ENCODE data around the gene TBC1D10A.

Gene TBC1D10A

GRCh38 chr22:30368420-30368819 lies 41.7 kb upstream of the TBC1D10A start:
- Histone ChIP-seq H3K4me1 (ENCODE audit: control insufficient read depth, insufficient read depth, low read length) (no peaks in the 10 kb centered on the region), H3K36me3 (ENCODE audit: control insufficient read depth in 2 of 2, insufficient read depth in 1 of 2, low read length in 2 of 2) (peaks cover 0 to 8% of the 10 kb centered on the region in 2 experiments; a peak in 2 of 3 replicates), H3K27ac (ENCODE audit: extremely low read depth, low read depth, low read length) (no peak overlapping the region), H3K9me3 (ENCODE audit: control insufficient read depth, insufficient read depth, low read depth, low read length) (no peaks in the 10 kb centered on the region), H3K4me3 (ENCODE audit: low read depth, low read length) (no peak overlapping the region)
- no peak for TF ChIP-seq ZNF449 (tag by site-specific recombination; IDR thresholded peaks at IDR 0.05)
- no peak for TF ChIP-seq ZNF248 (tag by site-specific recombination; IDR thresholded peaks at IDR 0.05)
- TF ChIP-seq ZNF621 (tag by site-specific recombination; IDR thresholded peaks at IDR 0.05) = no peak
- no peak for TF ChIP-seq ZNF660 (tag by site-specific recombination; IDR thresholded peaks at IDR 0.05)
- TF ChIP-seq YY2 (tag by site-specific recombination; IDR thresholded peaks at IDR 0.05) = no peak
- TF ChIP-seq ZNF830 (tag by site-specific recombination; IDR thresholded peaks at IDR 0.05; ENCODE audit: low read depth) = no peak
- no peak for TF ChIP-seq ZNF394 (tag by site-specific recombination; IDR thresholded peaks at IDR 0.05; ENCODE audit: borderline replicate concordance)
- ChIA-PET CTCF (interaction anchor here (0.6 to 1.4 kb wide), 4 partner anchors 18 to 141 kb away, joined by 3 to 9 read pairs (median 6); no protein-coding TSS in a partner anchor), POLR2A (interaction anchor here (0.9 to 1.6 kb wide), 2 partner anchors 12 to 55 kb away, joined by 3 to 14 read pairs; partner anchors contain the start of genes CCDC157 and SF3A1)

GRCh38 chr22:30365891-30366290 lies 39.1 kb upstream of the TBC1D10A start:
- POLR2A ChIA-PET = interaction anchor here (0.7 to 2.9 kb wide), 4 partner anchors 9 to 39 kb away, joined by 3 to 8 read pairs (median 5); partner anchors contain the start of genes CCDC157, SF3A1 and TBC1D10A
- Histone ChIP-seq H3K4me1 (ENCODE audit: control insufficient read depth, insufficient read depth, low read length) (no peaks in the 10 kb centered on the region), H3K36me3 (ENCODE audit: control insufficient read depth in 2 of 2, insufficient read depth in 1 of 2, low read length in 2 of 2) (peaks cover 0 to 8% of the 10 kb centered on the region in 2 experiments; a peak in 2 of 3 replicates), H3K4me3 (ENCODE audit: low read depth, low read length) (no peak overlapping the region), H3K27ac (ENCODE audit: extremely low read depth, low read depth, low read length) (no peak overlapping the region), H3K9me3 (ENCODE audit: control insufficient read depth, insufficient read depth, low read depth, low read length) (no peaks in the 10 kb centered on the region)
- TF ChIP-seq ZFP41 (tag by site-specific recombination; IDR thresholded peaks at IDR 0.05; ENCODE audit: borderline replicate concordance) (no peak), ZBTB21 (tag by site-specific recombination; IDR thresholded peaks at IDR 0.05) (no peak), GLIS1 (tag by site-specific recombination; IDR thresholded peaks at IDR 0.05) (no peak), ZFHX2 (tag by site-specific recombination; conservative IDR thresholded peaks at IDR 0.05) (no peak), BCL11A (tag by site-specific recombination; IDR thresholded peaks at IDR 0.05; ENCODE audit: low read depth) (no peak), ZNF114 (tag by site-specific recombination; IDR thresholded peaks at IDR 0.05) (no peak), ZNF175 (tag by site-specific recombination; IDR thresholded peaks at IDR 0.05) (no peak), TCF7L2 (IDR thresholded peaks at IDR 0.05; ENCODE audit: borderline replicate concordance, low read depth, low read length) (no peak), KLF1 (tag by site-specific recombination; IDR thresholded peaks at IDR 0.05) (no peak), ZNF335 (tag by site-specific recombination; conservative IDR thresholded peaks at IDR 0.05) (no peak), ZNF292 (tag by site-specific recombination; IDR thresholded peaks at IDR 0.05; ENCODE audit: borderline replicate concordance, low read depth) (no peak), ZSCAN16 (tag by site-specific recombination; IDR thresholded peaks at IDR 0.05) (no peak), EGR2 (tag by site-specific recombination; IDR thresholded peaks at IDR 0.05; ENCODE audit: low read depth) (no peak), ZNF610 (tag by site-specific recombination; IDR thresholded peaks at IDR 0.05; ENCODE audit: borderline replicate concordance) (no peak), ZNF76 (tag by site-specific recombination; IDR thresholded peaks at IDR 0.05; ENCODE audit: borderline replicate concordance, low read depth) (no peak), ZNF169 (tag by site-specific recombination; IDR thresholded peaks at IDR 0.05) (no peak)
- TF ChIP-seq, protein P1, sequence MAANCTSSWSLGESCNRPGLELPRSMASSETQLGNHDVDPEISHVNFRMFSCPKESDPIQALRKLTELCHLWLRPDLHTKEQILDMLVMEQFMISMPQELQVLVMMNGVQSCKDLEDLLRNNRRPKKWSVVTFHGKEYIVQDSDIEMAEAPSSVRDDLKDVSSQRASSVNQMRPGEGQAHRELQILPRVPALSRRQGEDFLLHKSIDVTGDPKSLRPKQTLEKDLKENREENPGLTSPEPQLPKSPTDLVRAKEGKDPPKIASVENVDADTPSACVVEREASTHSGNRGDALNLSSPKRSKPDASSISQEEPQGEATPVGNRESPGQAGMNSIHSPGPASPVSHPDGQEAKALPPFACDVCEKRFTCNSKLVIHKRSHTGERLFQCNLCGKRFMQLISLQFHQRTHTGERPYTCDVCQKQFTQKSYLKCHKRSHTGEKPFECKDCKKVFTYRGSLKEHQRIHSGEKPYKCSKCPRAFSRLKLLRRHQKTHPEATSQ (tag by site-specific recombination; IDR thresholded peaks at IDR 0.05) = no peak
- TF ChIP-seq, protein P2, sequence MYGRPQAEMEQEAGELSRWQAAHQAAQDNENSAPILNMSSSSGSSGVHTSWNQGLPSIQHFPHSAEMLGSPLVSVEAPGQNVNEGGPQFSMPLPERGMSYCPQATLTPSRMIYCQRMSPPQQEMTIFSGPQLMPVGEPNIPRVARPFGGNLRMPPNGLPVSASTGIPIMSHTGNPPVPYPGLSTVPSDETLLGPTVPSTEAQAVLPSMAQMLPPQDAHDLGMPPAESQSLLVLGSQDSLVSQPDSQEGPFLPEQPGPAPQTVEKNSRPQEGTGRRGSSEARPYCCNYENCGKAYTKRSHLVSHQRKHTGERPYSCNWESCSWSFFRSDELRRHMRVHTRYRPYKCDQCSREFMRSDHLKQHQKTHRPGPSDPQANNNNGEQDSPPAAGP (tag by site-specific recombination; IDR thresholded peaks at IDR 0.05) = no peak
- TF ChIP-seq, protein P3, sequence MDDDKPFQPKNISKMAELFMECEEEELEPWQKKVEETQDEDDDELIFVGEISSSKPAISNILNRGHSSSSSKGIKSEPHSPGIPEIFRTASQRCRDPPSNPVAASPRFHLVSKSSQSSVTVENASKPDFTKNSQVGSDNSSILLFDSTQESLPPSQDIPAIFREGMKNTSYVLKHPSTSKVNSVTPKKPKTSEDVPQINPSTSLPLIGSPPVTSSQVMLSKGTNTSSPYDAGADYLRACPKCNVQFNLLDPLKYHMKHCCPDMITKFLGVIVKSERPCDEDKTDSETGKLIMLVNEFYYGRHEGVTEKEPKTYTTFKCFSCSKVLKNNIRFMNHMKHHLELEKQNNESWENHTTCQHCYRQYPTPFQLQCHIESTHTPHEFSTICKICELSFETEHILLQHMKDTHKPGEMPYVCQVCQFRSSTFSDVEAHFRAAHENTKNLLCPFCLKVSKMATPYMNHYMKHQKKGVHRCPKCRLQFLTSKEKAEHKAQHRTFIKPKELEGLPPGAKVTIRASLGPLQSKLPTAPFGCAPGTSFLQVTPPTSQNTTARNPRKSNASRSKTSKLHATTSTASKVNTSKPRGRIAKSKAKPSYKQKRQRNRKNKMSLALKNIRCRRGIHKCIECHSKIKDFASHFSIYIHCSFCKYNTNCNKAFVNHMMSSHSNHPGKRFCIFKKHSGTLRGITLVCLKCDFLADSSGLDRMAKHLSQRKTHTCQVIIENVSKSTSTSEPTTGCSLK (tag by site-specific recombination; IDR thresholded peaks at IDR 0.05) = no peak
- CTCF ChIA-PET = interaction anchor here (1.0 to 1.5 kb wide), 2 partner anchors 21 to 26 kb away, joined by 3 read pairs; partner anchors contain the start of gene RNF215
